Thyroid gland (tissue), 4 donors: ENCODE data around the gene ARHGAP10. TPM values are rescaled to one million over a fixed set of nuclear protein-coding genes. Genes with fewer than 3 reads are reported as not detected.
A peak's percentile ranks its signal among the peaks of the same experiment; 100 is the strongest.

Experiments
- DNase-seq, 2 donors: peaks; one replicate each; pipeline ENCODE4 v3.0.0-alpha.2; 2019
- H3K27ac ChIP-seq, 3 donors: fragments of 200-600 bp; sonication (generic); 1 replicate in 2 of 3; 2 replicates in 1 of 3; pipeline ENCODE4 v1.5.1; 2016 to 2019; ENCODE audit warnings: mild to moderate bottlenecking in 1 of 3, moderate library complexity in 1 of 3
- H3K27me3 ChIP-seq: fragments of 200-600 bp; sonication (generic); one replicate; pipeline ENCODE4 v1.5.1; 2019
- H3K36me3 ChIP-seq, 2 donors: fragments of 200-600 bp; sonication (generic); one replicate each; pipeline ENCODE4 v1.5.1; 2016 to 2019
- H3K4me1 ChIP-seq, 2 donors: fragments of 200-600 bp; sonication (generic); one replicate each; pipeline ENCODE4 v1.5.1; 2017 to 2019
- H3K4me3 ChIP-seq, 3 donors: fragments of 200-600 bp; sonication (generic); replicated peaks in 1 of 3; 1 replicate in 2 of 3; 2 replicates in 1 of 3; pipeline ENCODE4 v1.5.1; 2016; ENCODE audit warnings: mild to moderate bottlenecking in 1 of 3
- H3K9me3 ChIP-seq: fragments of 200-600 bp; sonication (generic); one replicate; pipeline ENCODE4 v1.5.1; 2017
- POLR2A ChIP-seq, 2 donors: fragments of 450-650 bp; IDR thresholded peaks; one replicate each; pipeline ENCODE4 v1.6.1; 2017; ENCODE audit warnings: antibody characterized with exemption in 2 of 2, mild to moderate bottlenecking in 2 of 2, moderate library complexity in 1 of 2
- WGBS, 2 donors: methylation state at CpG; one replicate each; pipeline ENCODE4 v1.1.5; 2017; 5-methylcytosine and 5-hydroxymethylcytosine counted together
- intact Hi-C: fragments of 100-400 bp; cut with DNase I; formaldehyde crosslinking; loops from one replicate; pipeline ENCODE4 v1.15.1; 2023
- total RNA-seq, 4 donors: library from RNA; depleted of rRNA; stranded (reverse); fragments of >200 nt; gene quantifications; one replicate each; pipeline ENCODE4 v1.2.3, GENCODE V29; 2016
- TF ChIP-seq, protein P1 (sequence below), 6 experiments: fragments of 200-600 bp in 3 of 6; fragments of 450-650 bp in 3 of 6; sonication (generic) in 3 of 6; IDR thresholded peaks; one replicate each; pipeline ENCODE4 v1.5.1; 2016 to 2019; ENCODE audit warnings: antibody characterized with exemption in 6 of 6, mild to moderate bottlenecking in 2 of 6, inconsistent platforms in 1 of 6, moderate library complexity in 1 of 6

Gene ARHGAP10
- total RNA-seq, 4 donors from 2014 or later = 39.5 to 78.4 (median 42.0) TPM

DNA sequence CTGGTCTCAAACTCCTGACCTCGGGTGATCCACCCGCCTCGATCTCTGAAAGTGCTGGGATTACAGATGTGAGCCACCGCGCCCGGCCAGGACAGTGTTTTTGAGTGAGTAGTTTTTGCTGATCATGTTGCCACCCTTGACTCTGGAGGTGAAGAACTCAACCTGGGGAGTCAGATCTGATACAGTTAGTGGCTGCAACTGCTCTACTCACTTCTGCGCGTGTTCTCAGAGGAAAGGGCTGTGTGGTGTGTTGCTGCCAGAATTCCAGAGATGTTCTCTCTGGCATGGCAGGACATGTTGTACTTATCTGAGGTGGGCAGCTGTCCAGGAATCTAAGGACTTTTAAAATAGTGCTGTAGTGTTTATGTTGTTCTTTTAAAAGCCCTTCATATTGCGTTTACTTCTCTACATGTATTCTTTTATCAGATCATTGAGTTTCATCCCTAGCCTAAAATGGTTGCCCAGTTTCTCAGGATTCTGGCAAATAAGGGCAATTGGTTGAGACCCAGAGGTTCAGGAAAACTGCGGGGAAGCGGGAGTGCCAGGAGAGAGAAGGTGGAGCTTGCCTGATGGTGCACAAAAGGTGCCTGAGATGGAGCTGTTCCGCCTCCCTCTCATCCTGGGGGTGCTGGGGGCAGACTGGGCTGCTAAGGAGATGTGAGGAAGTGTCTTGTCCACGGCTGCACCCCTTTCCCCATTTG lies 97.7 kb downstream of the ARHGAP10 start:
- Histone ChIP-seq H3K4me3 (no peak overlapping the region), H3K9me3 (no peaks in the 10 kb centered on the region), H3K27ac (peak overlapping the region; percentile 83 to 85 (median 84)), H3K4me1 (peaks cover 16 to 40% of the 10 kb centered on the region in 2 donors), H3K27me3 (no peaks in the 10 kb centered on the region), H3K36me3 (no peaks in the 10 kb centered on the region)
- TF ChIP-seq, protein P1, sequence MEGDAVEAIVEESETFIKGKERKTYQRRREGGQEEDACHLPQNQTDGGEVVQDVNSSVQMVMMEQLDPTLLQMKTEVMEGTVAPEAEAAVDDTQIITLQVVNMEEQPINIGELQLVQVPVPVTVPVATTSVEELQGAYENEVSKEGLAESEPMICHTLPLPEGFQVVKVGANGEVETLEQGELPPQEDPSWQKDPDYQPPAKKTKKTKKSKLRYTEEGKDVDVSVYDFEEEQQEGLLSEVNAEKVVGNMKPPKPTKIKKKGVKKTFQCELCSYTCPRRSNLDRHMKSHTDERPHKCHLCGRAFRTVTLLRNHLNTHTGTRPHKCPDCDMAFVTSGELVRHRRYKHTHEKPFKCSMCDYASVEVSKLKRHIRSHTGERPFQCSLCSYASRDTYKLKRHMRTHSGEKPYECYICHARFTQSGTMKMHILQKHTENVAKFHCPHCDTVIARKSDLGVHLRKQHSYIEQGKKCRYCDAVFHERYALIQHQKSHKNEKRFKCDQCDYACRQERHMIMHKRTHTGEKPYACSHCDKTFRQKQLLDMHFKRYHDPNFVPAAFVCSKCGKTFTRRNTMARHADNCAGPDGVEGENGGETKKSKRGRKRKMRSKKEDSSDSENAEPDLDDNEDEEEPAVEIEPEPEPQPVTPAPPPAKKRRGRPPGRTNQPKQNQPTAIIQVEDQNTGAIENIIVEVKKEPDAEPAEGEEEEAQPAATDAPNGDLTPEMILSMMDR (IDR thresholded peaks at IDR 0.05) = no peak
- TF ChIP-seq POLR2A (IDR thresholded peaks at IDR 0.05) = peak in 1 of 2 donors; percentile 29
- intact Hi-C loops = no loop called here
- 57 to 72% methylated on average over 11 to 13 of the region's 13 CpGs for WGBS, 2 donors
- DNase-seq = peak; percentile 81 to 83

DNA sequence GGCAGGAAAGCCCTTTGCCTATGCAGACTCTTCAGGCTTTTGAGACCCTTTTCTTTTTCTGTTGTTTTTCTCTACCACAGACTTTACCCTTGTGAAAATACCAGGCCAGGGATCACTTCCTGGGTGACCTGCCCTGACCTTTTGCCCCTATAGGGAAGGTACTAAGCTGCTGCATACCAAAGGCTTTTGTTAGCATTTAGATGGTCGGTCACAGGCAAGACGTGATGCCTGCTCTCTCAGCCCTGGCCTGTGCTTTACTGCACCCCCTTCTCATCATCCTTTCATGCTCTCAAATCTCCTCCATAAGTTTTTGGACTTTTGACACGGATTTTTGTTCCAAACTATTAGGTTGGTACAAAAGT lies 98.2 kb downstream of the ARHGAP10 start:
- intact Hi-C loops = no loop called here
- no peaks in the 10 kb centered on the region for H3K36me3 ChIP-seq
- H3K4me3 ChIP-seq = no peak overlapping the region
- WGBS, 2 donors = 80% methylated on average over 3 of the region's 3 CpGs
- no peaks in the 10 kb centered on the region for H3K9me3 ChIP-seq
- peak overlapping the region; percentile 83 to 85 (median 84) for H3K27ac ChIP-seq
- no peak for TF ChIP-seq POLR2A (IDR thresholded peaks at IDR 0.05)
- peaks cover 16 to 42% of the 10 kb centered on the region in 2 donors for H3K4me1 ChIP-seq
- no peaks in the 10 kb centered on the region for H3K27me3 ChIP-seq
- DNase-seq = peak in 1 of 2 donors; percentile 7

DNA sequence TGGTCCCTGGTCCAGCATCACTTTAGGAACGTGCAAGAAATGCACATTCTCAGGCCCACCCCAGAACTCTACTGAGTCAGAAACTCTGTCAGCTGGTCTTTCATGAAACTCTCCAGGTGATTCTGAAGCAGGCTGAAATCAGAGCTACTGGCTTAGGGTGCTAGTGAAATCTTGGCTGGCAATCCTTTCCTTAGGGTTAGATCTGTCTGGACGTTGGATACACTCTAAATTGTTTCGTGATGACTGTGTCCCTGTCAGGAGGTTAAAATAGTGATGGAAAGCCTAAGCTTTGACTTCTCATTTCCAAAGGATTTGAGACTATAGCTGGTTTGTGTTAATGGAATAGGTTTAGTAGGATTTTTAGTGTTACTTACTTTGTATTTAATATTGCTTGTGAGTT lies 99.1 kb downstream of the ARHGAP10 start:
- Histone ChIP-seq H3K9me3 (no peaks in the 10 kb centered on the region), H3K27ac (peak overlapping the region; percentile 83 to 85 (median 84)), H3K4me3 (no peak overlapping the region), H3K4me1 (peaks cover 16 to 45% of the 10 kb centered on the region in 2 donors), H3K36me3 (no peaks in the 10 kb centered on the region), H3K27me3 (no peaks in the 10 kb centered on the region)
- 65 to 77% methylated on average over 3 of the region's 3 CpGs for WGBS, 2 donors
- TF ChIP-seq, protein P1 (IDR thresholded peaks at IDR 0.05) = no peak
- TF ChIP-seq POLR2A (IDR thresholded peaks at IDR 0.05) = no peak
- intact Hi-C loops = no loop called here
- DNase-seq = no peak

DNA sequence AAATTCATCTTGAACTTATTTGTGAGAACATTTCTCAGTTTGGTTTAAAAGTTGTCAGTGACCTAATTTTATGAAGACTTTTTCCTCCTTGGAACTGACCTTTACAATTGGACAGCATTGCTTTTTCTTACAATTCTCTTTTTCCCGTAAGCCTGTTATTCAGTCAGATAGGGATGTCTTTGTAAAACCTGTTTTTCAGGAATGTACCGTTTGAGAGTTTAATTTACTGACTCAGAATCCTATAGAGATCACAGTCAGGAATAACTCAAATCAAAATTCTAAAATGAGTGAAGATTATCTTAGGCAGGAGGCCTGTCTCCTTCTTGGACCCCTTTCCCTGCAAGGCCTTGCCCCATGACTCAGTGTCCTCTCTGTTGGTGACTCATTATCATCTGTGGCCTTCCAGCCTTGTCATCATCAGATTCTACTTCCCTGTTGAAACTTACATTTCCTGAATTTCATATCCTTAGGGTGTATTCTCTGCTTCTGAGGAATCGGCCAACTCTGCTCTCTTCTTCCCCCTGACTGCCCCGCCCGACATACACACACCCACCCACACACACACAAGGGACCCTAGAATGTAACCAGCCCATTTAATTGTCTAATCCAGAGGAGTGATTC lies 99.8 kb downstream of the ARHGAP10 start:
- DNase-seq = peak in 1 of 2 donors; percentile 11
- H3K4me1 ChIP-seq = peaks cover 16 to 45% of the 10 kb centered on the region in 2 donors

DNA sequence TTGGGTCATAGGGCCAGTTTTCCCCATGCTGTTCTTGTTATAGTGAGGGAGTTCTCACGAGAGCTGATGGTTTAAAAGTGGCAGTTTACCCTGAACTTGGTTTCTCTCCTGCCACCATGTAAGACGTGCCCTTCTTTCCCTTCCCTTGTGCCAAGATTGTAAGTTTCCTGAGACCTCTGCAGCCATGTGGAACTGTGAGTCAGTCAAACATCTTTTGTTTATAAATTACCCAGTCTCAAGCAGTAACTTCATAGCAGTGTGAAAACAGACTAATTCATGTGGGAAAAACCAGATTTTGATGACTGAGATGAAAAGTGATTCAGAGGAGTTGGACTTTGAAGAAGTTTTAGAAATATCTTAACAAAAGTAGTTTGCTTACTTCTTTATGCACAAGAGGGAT lies 101.4 kb downstream of the ARHGAP10 start:
- Histone ChIP-seq H3K36me3 (no peaks in the 10 kb centered on the region), H3K27me3 (no peaks in the 10 kb centered on the region), H3K9me3 (no peaks in the 10 kb centered on the region), H3K4me1 (peaks cover 16 to 44% of the 10 kb centered on the region in 2 donors), H3K27ac (peak overlapping the region in 1 of 3 donors; percentile 30), H3K4me3 (no peak overlapping the region)
- no peak for TF ChIP-seq POLR2A (IDR thresholded peaks at IDR 0.05)
- TF ChIP-seq, protein P1 (IDR thresholded peaks at IDR 0.05) = no peak
- intact Hi-C loops = no loop called here
- WGBS, 2 donors = 86% methylated on average over 2 of the region's 2 CpGs
- no peak for DNase-seq

More for the DNA sequence above, 99.8 kb downstream of the ARHGAP10 start:
- H3K27me3 ChIP-seq = no peaks in the 10 kb centered on the region
- TF ChIP-seq POLR2A (IDR thresholded peaks at IDR 0.05) = no peak
- TF ChIP-seq, protein P1 (IDR thresholded peaks at IDR 0.05) = no peak
- H3K4me3 ChIP-seq = no peak overlapping the region
- WGBS, 2 donors = 60 to 61% methylated on average over 5 of the region's 5 CpGs
- peak overlapping the region; percentile 83 to 85 (median 84) for H3K27ac ChIP-seq
- intact Hi-C loops = no loop called here
- H3K9me3 ChIP-seq = no peaks in the 10 kb centered on the region
- H3K36me3 ChIP-seq = no peaks in the 10 kb centered on the region
